Liver (tissue), 9 donors: ENCODE measurements around the gene DUSP1. TPM values are rescaled to one million over a fixed set of nuclear protein-coding genes. Genes with fewer than 3 reads are reported as not detected.
"Not testable (repeated sequence)": the region's sequence is repeated elsewhere in the genome, so short reads cannot be mapped to it uniquely, and the experiment has no call there.

Experiments used
- DNase-seq: peaks from one replicate; pipeline ENCODE4 v3.0.0-alpha.2; 2017; ENCODE audit warnings: low spot score
- H3K27ac ChIP-seq, 2 donors: one replicate each; pipeline ENCODE4 v1.7.0; 2013; ENCODE audit warnings: inconsistent platforms in 2 of 2, low read length in 2 of 2, control low read depth in 1 of 2, low read depth in 1 of 2, mild to moderate bottlenecking in 1 of 2
- H3K27me3 ChIP-seq, 4 donors: one replicate each; pipeline versions ENCODE4 v1.6.1 to v1.7.0; 2013; ENCODE audit warnings: low read length in 3 of 4, inconsistent platforms in 1 of 4, mild to moderate bottlenecking in 1 of 4, moderate library complexity in 1 of 4; ENCODE audit not compliant: control insufficient read depth in 4 of 4, insufficient read depth in 4 of 4
- H3K36me3 ChIP-seq, 4 donors: one replicate each; pipeline versions ENCODE4 v1.6.1 to v1.7.0; 2013; ENCODE audit warnings: low read length in 3 of 4, mild to moderate bottlenecking in 3 of 4, low read depth in 1 of 4, moderate library complexity in 1 of 4; ENCODE audit not compliant: control insufficient read depth in 4 of 4, insufficient read depth in 3 of 4
- H3K4me1 ChIP-seq, 4 donors: one replicate each; pipeline versions ENCODE4 v1.6.1 to v1.7.0; 2013; ENCODE audit warnings: low read length in 3 of 4, mild to moderate bottlenecking in 3 of 4, moderate library complexity in 1 of 4; ENCODE audit not compliant: control insufficient read depth in 4 of 4, insufficient read depth in 4 of 4
- H3K4me3 ChIP-seq, 3 donors: one replicate each; pipeline versions ENCODE4 v1.6.1 to v1.7.0; 2013; ENCODE audit warnings: low read length in 3 of 3, control low read depth in 1 of 3, low read depth in 1 of 3, mild to moderate bottlenecking in 1 of 3
- H3K9ac ChIP-seq, 2 donors: one replicate each; pipeline ENCODE4 v1.7.0; 2013; ENCODE audit warnings: low read length in 2 of 2, mild to moderate bottlenecking in 2 of 2, moderate library complexity in 2 of 2, control low read depth in 1 of 2, low read depth in 1 of 2
- H3K9me3 ChIP-seq, 4 donors: one replicate each; pipeline versions ENCODE4 v1.6.1 to v1.7.0; 2013; ENCODE audit warnings: low read length in 3 of 4; ENCODE audit not compliant: control insufficient read depth in 4 of 4
- ATF3 ChIP-seq: IDR thresholded peaks from 2 replicates; pipeline ENCODE4 v1.6.1; 2016; ENCODE audit warnings: antibody characterized with exemption
- EGR1 ChIP-seq, 2 donors: IDR thresholded peaks; 2 replicates each; pipeline ENCODE4 v1.6.1; 2016 to 2018; ENCODE audit warnings: antibody characterized with exemption in 2 of 2, low read depth in 2 of 2
- FOXA1 ChIP-seq: IDR thresholded peaks from 2 replicates; pipeline ENCODE4 v1.6.1; 2016; ENCODE audit warnings: antibody characterized with exemption
- FOXA2 ChIP-seq: IDR thresholded peaks from 2 replicates; pipeline ENCODE4 v1.6.1; 2016; ENCODE audit warnings: antibody characterized with exemption
- HNF4A ChIP-seq, 2 donors: conservative IDR thresholded peaks; 2 replicates each; pipeline ENCODE4 v1.6.1; 2016; ENCODE audit warnings: antibody characterized with exemption in 2 of 2, mild to moderate bottlenecking in 2 of 2
- HNF4G ChIP-seq: IDR thresholded peaks from 2 replicates; pipeline ENCODE4 v1.6.1; 2016; ENCODE audit warnings: antibody characterized with exemption
- JUND ChIP-seq, 2 donors: IDR thresholded peaks; 2 replicates each; pipeline ENCODE4 v1.6.1; 2016; ENCODE audit warnings: antibody characterized with exemption in 2 of 2
- MAX ChIP-seq: IDR thresholded peaks from 2 replicates; pipeline ENCODE4 v1.6.1; 2016; ENCODE audit warnings: antibody characterized with exemption
- NR2F2 ChIP-seq: IDR thresholded peaks from 2 replicates; pipeline ENCODE4 v1.6.1; 2016; ENCODE audit warnings: antibody characterized with exemption
- RAD21 ChIP-seq, 2 donors: IDR thresholded peaks; 2 replicates each; pipeline ENCODE4 v1.6.1; 2016; ENCODE audit warnings: antibody characterized with exemption in 2 of 2, mild to moderate bottlenecking in 2 of 2
- RXRA ChIP-seq, 2 donors: IDR thresholded peaks; 2 replicates each; pipeline ENCODE4 v1.6.1; 2017 to 2018; ENCODE audit warnings: antibody characterized with exemption in 2 of 2, mild to moderate bottlenecking in 1 of 2
- SP1 ChIP-seq: IDR thresholded peaks from 2 replicates; pipeline ENCODE4 v1.6.1; 2018; ENCODE audit warnings: antibody characterized with exemption, mild to moderate bottlenecking
- YY1 ChIP-seq: IDR thresholded peaks from 2 replicates; pipeline ENCODE4 v1.6.1; 2016; ENCODE audit warnings: antibody characterized with exemption, mild to moderate bottlenecking
- ZBTB33 ChIP-seq: IDR thresholded peaks from 2 replicates; pipeline ENCODE4 v1.6.1; 2016; ENCODE audit warnings: antibody characterized with exemption
- WGBS: extraction: QIAGEN DNeasy Blood & Tissue Kit; methylation state at CpG from one replicate; pipeline ENCODE4 v1.1.7; 2013; 5-methylcytosine and 5-hydroxymethylcytosine counted together
- polyA plus RNA-seq, 2 donors: library from polyadenylated mRNA; stranded (reverse) in 1 of 2; unstranded in 1 of 2; fragments of 200-250 nt in 1 of 2; fragments of >200 nt in 1 of 2; fragmentation: Nextera tagmentation in 1 of 2; extraction: Ambion mirVana in 1 of 2; gene quantifications; one replicate each; pipeline versions ENCODE4 v1.2.1 to v1.2.3, GENCODE V29; 2013 to 2015
- total RNA-seq, 2 donors: library from RNA; depleted of rRNA; stranded (reverse); fragments of >200 nt; gene quantifications; one replicate each; pipeline ENCODE4 v1.2.3, GENCODE V29; 2014
- donor health status: healthy.
- donor health status: healthy.
- donor health status: healthy.
- donor health status: healthy.
- donor health status: healthy.

The DUSP1 gene
- total and polyA plus RNA-seq, 4 donors = 53.2 to 237 (median 110) TPM

- Histone ChIP-seq H3K27ac (peak overlapping the region in 1 of 2 donors; percentile 80), H3K4me1 (peaks cover 9 to 38% (median 19%) of the 10 kb centered on the region in 4 donors), H3K9ac (no peak overlapping the region), H3K27me3 (no peaks in the 10 kb centered on the region), H3K9me3 (no peaks in the 10 kb centered on the region), H3K36me3 (no peaks in the 10 kb centered on the region), H3K4me3 (no peak overlapping the region)
- no peak for TF ChIP-seq FOXA1
- TF ChIP-seq EGR1 (IDR thresholded peaks at IDR 0.05; ENCODE audit: low read depth in 2 of 2) = no peak
- TF ChIP-seq RXRA (IDR thresholded peaks at IDR 0.05) = no peak
- TF ChIP-seq ZBTB33 = no peak
- no peak for TF ChIP-seq FOXA2
- no peak for TF ChIP-seq ATF3
- TF ChIP-seq YY1 = no peak
- TF ChIP-seq JUND (IDR thresholded peaks at IDR 0.05) = no peak
- no peak for TF ChIP-seq HNF4A (conservative IDR thresholded peaks at IDR 0.05)
- DNase-seq = no peak
- 83% methylated on average over 5 of the region's 5 CpGs for WGBS
Observed at GRCh38 chr5:172790496-172790889, 19.5 kb upstream of the DUSP1 start.

- peak overlapping the region; percentile 34 to 67 for H3K9ac ChIP-seq
- H3K9me3 ChIP-seq = no peaks in the 10 kb centered on the region
- H3K36me3 ChIP-seq = no peaks in the 10 kb centered on the region
- peaks cover 9 to 38% (median 19%) of the 10 kb centered on the region in 4 donors for H3K4me1 ChIP-seq
- 69% methylated on average over 9 of the region's 9 CpGs for whole genome bisulfite sequencing
- no peak overlapping the region for H3K4me3 ChIP-seq
- TF ChIP-seq RXRA (IDR thresholded peaks at IDR 0.05) = no peak
- TF ChIP-seq NR2F2 = peak; percentile 64
- TF ChIP-seq FOXA2 = no peak
- TF ChIP-seq ZBTB33 = no peak
- no peaks in the 10 kb centered on the region for H3K27me3 ChIP-seq
- H3K27ac ChIP-seq = peak overlapping the region; percentile 80 to 84
- DNase-seq = no peak
Observed at GRCh38 chr5:172789687-172790495, 18.9 kb upstream of the DUSP1 start.

GRCh38 chr5:172788771-172789686 is 18.0 kb upstream of the DUSP1 start:
- Histone ChIP-seq H3K27ac (peak overlapping the region; percentile 80 to 84), H3K36me3 (no peaks in the 10 kb centered on the region), H3K4me3 (no peak overlapping the region), H3K9ac (peak overlapping the region; percentile 34 to 67), H3K9me3 (no peaks in the 10 kb centered on the region), H3K27me3 (no peaks in the 10 kb centered on the region), H3K4me1 (peaks cover 7 to 38% (median 19%) of the 10 kb centered on the region in 4 donors)
- DNase-seq = peak; percentile 84
- TF ChIP-seq YY1 (peak; percentile 46), RAD21 (IDR thresholded peaks at IDR 0.05) (peak; percentile 6 to 46), RXRA (IDR thresholded peaks at IDR 0.05) (peak; percentile 54 to 74), NR2F2 (peak; percentile 71), HNF4G (no peak), HNF4A (conservative IDR thresholded peaks at IDR 0.05) (no peak), SP1 (peak; percentile 82), EGR1 (IDR thresholded peaks at IDR 0.05; ENCODE audit: low read depth in 2 of 2) (peak in 1 of 2 donors; percentile 20), JUND (IDR thresholded peaks at IDR 0.05) (peak; percentile 28 to 54), ZBTB33 (no peak), MAX (no peak)
- 32% methylated on average over 21 of the region's 21 CpGs for WGBS

GRCh38 chr5:172787538-172787937 is 16.5 kb upstream of the DUSP1 start:
- not testable (repeated sequence) for H3K36me3 ChIP-seq, DNase-seq, H3K9me3 ChIP-seq, H3K4me3 ChIP-seq, H3K27me3 ChIP-seq, H3K9ac ChIP-seq
- Histone ChIP-seq H3K4me1 (peaks cover 3 to 31% (median 18%) of the 10 kb centered on the region in 4 donors), H3K27ac (peak overlapping the region in 1 of 2 donors; percentile 6)
- WGBS = 96% methylated on average over 3 of the region's 3 CpGs
